GM12874 (cell line): ENCODE results near the gene NIPAL3.

Experiments
- TF ChIP-seq, protein P1 (sequence below): IDR thresholded peaks from 2 replicates; pipeline ENCODE4 v1.5.1; 2011; ENCODE audit warnings: low read depth, mild to moderate bottlenecking, control low read depth, low read length, moderate library complexity; ENCODE audit not compliant: insufficient read depth

The NIPAL3 gene

DNA sequence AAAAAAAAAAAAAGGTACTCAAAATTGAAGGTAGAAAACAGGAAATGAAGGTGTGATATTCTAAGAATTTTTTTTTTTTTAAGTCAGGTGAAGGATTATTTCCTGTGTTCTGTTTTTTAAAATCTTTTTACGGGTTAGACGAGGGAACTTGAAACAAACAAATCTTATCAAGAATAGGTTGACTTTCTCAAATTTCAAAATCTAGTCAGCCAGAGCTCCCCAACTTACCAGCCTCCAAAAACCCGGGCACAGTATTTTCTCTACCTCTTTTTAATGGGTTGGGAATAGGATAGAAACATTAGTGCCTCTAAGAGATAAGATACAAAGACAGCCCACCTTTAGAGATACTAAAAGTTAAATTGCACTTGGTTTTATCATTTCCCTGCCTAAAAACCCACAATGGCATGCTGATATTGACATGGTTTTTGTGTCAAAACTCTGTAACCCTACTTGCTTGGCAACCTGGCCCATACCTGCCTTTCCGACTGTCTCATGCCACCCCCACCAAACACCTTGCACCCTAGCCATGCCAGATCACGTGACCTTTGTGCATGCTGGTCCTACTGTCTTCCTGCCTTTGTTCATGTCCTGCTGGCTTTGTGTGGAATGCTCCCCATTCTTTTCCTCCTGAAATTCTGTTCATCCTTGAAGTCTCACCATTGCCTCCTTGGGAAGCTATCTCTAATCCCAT is 91.2 kb downstream of the NIPAL3 start:
- TF ChIP-seq, protein P1, sequence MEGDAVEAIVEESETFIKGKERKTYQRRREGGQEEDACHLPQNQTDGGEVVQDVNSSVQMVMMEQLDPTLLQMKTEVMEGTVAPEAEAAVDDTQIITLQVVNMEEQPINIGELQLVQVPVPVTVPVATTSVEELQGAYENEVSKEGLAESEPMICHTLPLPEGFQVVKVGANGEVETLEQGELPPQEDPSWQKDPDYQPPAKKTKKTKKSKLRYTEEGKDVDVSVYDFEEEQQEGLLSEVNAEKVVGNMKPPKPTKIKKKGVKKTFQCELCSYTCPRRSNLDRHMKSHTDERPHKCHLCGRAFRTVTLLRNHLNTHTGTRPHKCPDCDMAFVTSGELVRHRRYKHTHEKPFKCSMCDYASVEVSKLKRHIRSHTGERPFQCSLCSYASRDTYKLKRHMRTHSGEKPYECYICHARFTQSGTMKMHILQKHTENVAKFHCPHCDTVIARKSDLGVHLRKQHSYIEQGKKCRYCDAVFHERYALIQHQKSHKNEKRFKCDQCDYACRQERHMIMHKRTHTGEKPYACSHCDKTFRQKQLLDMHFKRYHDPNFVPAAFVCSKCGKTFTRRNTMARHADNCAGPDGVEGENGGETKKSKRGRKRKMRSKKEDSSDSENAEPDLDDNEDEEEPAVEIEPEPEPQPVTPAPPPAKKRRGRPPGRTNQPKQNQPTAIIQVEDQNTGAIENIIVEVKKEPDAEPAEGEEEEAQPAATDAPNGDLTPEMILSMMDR = no peak

DNA sequence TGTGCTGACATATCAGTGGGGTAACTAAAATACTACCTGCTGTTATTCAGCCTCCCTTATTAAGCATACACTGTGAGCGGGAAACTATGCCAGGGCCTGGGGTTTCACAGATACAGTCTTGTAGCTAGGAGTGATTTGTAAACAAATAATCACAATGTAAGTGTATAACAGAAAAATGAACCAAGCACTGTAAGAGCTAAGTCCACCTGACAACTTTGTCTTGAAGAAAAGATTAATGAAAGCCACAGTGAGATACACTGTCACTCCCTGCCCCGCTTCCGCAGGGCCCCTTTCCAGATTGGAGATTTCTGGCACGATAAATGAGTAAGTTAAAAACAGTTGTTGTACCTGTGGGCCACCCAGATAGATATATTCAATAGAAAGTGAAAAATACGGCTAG is 91.8 kb downstream of the NIPAL3 start:
- TF ChIP-seq, protein P1 = no peak

DNA sequence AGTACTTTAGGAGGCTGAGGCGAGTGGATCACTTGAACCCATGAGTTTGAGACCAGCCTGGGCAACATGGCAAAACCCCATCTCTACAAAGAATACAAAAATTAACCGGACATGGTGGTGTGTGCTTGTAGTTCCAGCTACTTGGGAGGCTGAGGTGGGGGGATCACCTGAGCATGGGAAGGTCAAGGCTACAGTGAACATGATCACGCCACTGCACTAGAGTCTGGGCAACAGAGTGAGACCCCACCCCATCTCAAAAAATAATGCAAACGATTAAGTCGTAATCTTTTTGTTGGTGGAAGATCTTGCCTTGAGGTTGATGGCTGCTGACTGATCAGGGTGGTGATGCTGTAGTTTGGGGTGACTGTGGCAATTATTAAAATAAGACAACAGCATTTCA is 93.3 kb downstream of the NIPAL3 start:
- TF ChIP-seq, protein P1 = no peak

DNA sequence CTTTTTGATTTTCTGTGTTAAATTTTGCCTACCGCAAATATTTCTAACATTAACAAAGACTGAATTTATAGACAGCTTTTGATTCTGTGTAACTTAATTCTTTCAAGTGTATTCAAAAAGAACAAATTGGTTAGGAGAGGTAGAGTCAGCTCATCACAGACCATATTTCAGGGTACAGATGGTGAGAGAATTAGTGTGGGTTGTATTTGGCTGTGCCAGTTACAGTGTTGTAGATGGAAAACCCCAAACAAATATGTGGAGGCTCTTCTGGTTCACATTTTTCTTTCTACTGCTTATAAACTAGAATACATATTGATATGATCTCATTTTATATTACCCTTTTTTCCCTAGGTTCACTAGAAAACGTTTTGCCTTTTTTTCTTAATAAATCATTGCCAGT is 98.1 kb downstream of the NIPAL3 start:
- TF ChIP-seq, protein P1 = no peak

DNA sequence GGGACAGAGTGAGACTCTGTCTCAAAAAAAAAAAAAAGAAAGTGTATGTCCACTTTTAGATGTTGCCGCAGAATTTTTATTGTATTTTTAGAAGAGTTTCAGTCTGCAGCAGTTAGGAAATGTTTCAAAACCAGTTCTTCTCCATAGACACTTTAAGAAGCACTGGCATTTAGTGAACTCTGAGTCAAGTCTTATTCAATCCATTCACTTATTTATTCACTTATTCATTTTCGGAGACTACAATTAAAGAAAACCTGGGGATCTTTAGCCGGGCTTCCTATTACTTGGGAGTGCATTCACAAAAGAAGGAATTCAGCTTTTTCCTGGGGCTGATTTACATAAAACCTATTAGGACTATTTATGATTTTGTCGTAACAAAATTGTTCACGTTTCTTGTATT is 99.3 kb downstream of the NIPAL3 start:
- TF ChIP-seq, protein P1 = no peak

DNA sequence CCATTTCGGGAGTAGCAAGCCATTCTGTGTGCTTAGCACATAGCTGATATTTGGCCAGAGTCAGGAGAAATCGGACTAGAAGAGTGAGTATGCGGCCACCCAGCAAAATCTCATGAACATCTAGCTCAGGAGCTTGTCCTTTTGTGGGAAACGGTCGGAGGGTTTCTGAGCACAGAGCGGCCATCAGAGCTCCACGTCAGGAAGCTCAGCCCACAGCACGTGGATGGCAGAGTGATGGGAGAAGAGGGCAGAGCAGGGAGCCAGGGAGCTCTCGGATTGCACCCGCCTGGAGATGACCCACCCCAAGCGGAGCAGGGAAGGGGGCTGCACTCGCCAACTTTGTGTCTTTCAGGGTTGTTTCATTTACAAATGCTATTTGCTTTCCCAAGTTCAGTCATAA is 100.9 kb downstream of the NIPAL3 start:
- TF ChIP-seq, protein P1 = no peak

DNA sequence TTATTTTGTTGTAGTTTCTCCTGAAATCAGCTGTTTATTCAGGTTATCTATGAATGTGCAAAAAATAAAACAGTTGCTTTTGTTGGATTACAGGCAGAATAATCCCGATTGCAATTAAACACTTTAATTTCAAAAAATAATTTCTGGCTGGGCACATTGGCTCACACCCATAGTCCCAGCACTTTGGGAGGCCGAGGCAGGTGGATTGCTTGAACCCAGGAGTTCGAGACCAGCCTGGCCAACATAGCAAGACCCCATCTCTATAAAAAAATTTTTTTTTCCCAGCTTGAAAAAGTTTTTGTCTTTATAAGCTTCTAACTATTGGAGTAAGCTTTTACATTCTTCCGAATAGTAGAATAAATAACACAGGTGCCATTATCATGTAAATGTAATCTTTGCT is 102.3 kb downstream of the NIPAL3 start:
- TF ChIP-seq, protein P1 = no peak
